ENCODE results near the gene TAF10.
A peak's percentile ranks its signal among the peaks of the same experiment; 100 is the strongest.

The TAF10 gene

GRCh38 chr11:6576471-6577373 is 35.3 kb downstream of the TAF10 start:
- peak; percentile 62 for DNase-seq

GRCh38 chr11:6574816-6575715 is 37.0 kb downstream of the TAF10 start:
- no peak for DNase-seq

- peak; percentile 61 for DNase-seq
Measured at GRCh38 chr11:6572215-6572614, 39.8 kb downstream of the TAF10 start.

GRCh38 chr11:6571434-6572008 is 40.5 kb downstream of the TAF10 start:
- no peak for DNase-seq

- no peak for DNase-seq
Measured at GRCh38 chr11:6570691-6571427, 41.2 kb downstream of the TAF10 start.

- DNase-seq = no peak
Measured at GRCh38 chr11:6569706-6570105, 42.3 kb downstream of the TAF10 start.

- DNase-seq = peak; percentile 20
Measured at GRCh38 chr11:6568191-6568918, 43.7 kb downstream of the TAF10 start.

- no peak for DNase-seq
Measured at GRCh38 chr11:6567371-6567745, 44.7 kb downstream of the TAF10 start.

GRCh38 chr11:6566704-6567370 is 45.2 kb downstream of the TAF10 start:
- no peak for DNase-seq

GRCh38 chr11:6565988-6566703 is 45.9 kb downstream of the TAF10 start:
- DNase-seq = no peak

GRCh38 chr11:6565325-6565724 is 46.7 kb downstream of the TAF10 start:
- DNase-seq = no peak

- no peak for DNase-seq
Measured at GRCh38 chr11:6563667-6564066, 48.3 kb downstream of the TAF10 start.

GRCh38 chr11:6563121-6563619 is 48.8 kb downstream of the TAF10 start:
- peak; percentile 11 for DNase-seq

GRCh38 chr11:6561288-6561687 is 50.7 kb downstream of the TAF10 start:
- DNase-seq = no peak
